HepG2 (cell line): ENCODE results near the gene ATG9A. TPM values are rescaled to one million over a fixed set of nuclear protein-coding genes. Genes with fewer than 3 reads are reported as not detected.

Source experiments
- CHD2 ChIP-seq: IDR thresholded peaks from 2 replicates; pipeline ENCODE4 v1.6.1; 2011; ENCODE audit warnings: low read depth, low read length, improper control_type of control experiment
- CTCF ChIP-seq: sonication (generic); formaldehyde crosslinking; IDR thresholded peaks from 2 replicates; pipeline ENCODE4 v1.5.0; 2020; ENCODE audit warnings: mild to moderate bottlenecking, missing genetic modification reagents, moderate library complexity
- HOMEZ ChIP-seq: IDR thresholded peaks from 2 replicates; pipeline ENCODE4 v1.6.1; 2016; ENCODE audit warnings: low read depth
- HOXA5 ChIP-seq: sonication (generic); formaldehyde crosslinking; IDR thresholded peaks from 2 replicates; pipeline ENCODE4 v1.4.0; 2020; ENCODE audit warnings: missing genetic modification reagents
- MTA3 ChIP-seq: sonication (generic); formaldehyde crosslinking; IDR thresholded peaks from 2 replicates; pipeline ENCODE4 v1.4.0; 2020; ENCODE audit warnings: missing genetic modification reagents
- MXI1 ChIP-seq: IDR thresholded peaks from 3 replicates; pipeline ENCODE4 v1.6.1; 2012; ENCODE audit warnings: low read depth, low read length, inconsistent platforms, borderline replicate concordance
- NPAS2 ChIP-seq: sonication (generic); formaldehyde crosslinking; IDR thresholded peaks from 2 replicates; pipeline ENCODE4 v1.8.0; 2022; ENCODE audit warnings: mild to moderate bottlenecking, missing genetic modification reagents, borderline replicate concordance
- TBX2 ChIP-seq: sonication (generic); formaldehyde crosslinking; IDR thresholded peaks from 2 replicates; pipeline ENCODE4 v1.5.0; 2020; ENCODE audit warnings: missing genetic modification reagents, mild to moderate bottlenecking, borderline replicate concordance
- THAP7 ChIP-seq: sonication (generic); formaldehyde crosslinking; IDR thresholded peaks from 2 replicates; pipeline ENCODE4 v1.8.1; 2023; ENCODE audit warnings: mild to moderate bottlenecking, missing genetic modification reagents
- XRCC5 ChIP-seq: fragments of 200-400 bp; formaldehyde crosslinking; optimal IDR thresholded peaks from 2 replicates; pipeline ENCODE3; 2017; ENCODE audit warnings: mild to moderate bottlenecking, low read length
- ZBTB26 ChIP-seq: IDR thresholded peaks from 2 replicates; pipeline ENCODE4 v1.6.1; 2016; ENCODE audit warnings: missing compliant biosample characterization, missing genetic modification reagents, borderline replicate concordance
- ZNF629 ChIP-seq: sonication (generic); formaldehyde crosslinking; conservative IDR thresholded peaks from 2 replicates; pipeline ENCODE4 v1.5.0; 2020; ENCODE audit warnings: missing genetic modification reagents
- polyA plus RNA-seq, 8 experiments: library from polyadenylated mRNA; depleted of rRNA in 3 of 8; stranded (reverse) in 7 of 8; unstranded in 1 of 8; fragments of >200 nt; fragmentation: Illumina TruSeq in 4 of 8; extraction: Trizol in 4 of 8; gene quantifications; 2 replicates each; pipeline versions ENCODE4 v1.2.1 to v1.2.3, GENCODE V29; 2011 to 2016; ENCODE audit warnings: low read depth in 4 of 8, missing spikeins in 1 of 8, mixed read lengths in 1 of 8; ENCODE audit not compliant: insufficient read depth in 1 of 8
- total RNA-seq, 5 experiments: library from RNA; depleted of rRNA; stranded (reverse); fragments of >200 nt; fragmentation: Illumina TruSeq; extraction: Trizol; gene quantifications; 2 replicates each; pipeline ENCODE4 v1.2.3, GENCODE V29; 2016; ENCODE audit warnings: low read depth in 1 of 5
- TF ChIP-seq, protein P1 (sequence below): sonication (generic); formaldehyde crosslinking; IDR thresholded peaks from 2 replicates; pipeline ENCODE4 v1.8.1; 2023; ENCODE audit warnings: mild to moderate bottlenecking, inconsistent platforms, moderate library complexity, missing genetic modification reagents, borderline replicate concordance
- TF ChIP-seq, protein P2 (sequence below): IDR thresholded peaks from 2 replicates; pipeline ENCODE4 v1.4.0; 2020; ENCODE audit warnings: mild to moderate bottlenecking, missing genetic modification reagents
- TF ChIP-seq, protein P3 (sequence below): IDR thresholded peaks from 2 replicates; pipeline ENCODE4 v1.6.1; 2016; ENCODE audit warnings: missing biosample characterization, missing genetic modification reagents, low read depth

Gene ATG9A
- total and polyA plus RNA-seq, 2 of the 13 experiments (the other 11 are each of a cell fraction or from before 2014, with no cell fraction given), result 35.0 to 131 TPM

- TF ChIP-seq, protein P1, sequence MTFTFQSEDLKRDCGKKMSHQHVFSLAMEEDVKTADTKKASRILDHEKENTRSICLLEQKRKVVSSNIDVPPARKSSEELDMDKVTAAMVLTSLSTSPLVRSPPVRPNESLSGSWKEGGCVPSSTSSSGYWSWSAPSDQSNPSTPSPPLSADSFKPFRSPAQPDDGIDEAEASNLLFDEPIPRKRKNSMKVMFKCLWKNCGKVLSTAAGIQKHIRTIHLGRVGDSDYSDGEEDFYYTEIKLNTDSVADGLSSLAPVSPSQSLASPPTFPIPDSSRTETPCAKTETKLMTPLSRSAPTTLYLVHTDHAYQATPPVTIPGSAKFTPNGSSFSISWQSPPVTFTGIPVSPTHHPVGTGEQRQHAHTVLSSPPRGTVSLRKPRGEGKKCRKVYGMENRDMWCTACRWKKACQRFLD, result 0 out of 2 replicates have a peak, but pooled peaks have one; percentile 82
- TF ChIP-seq THAP7, result peak; percentile 86
- TF ChIP-seq ZBTB26 (CRISPR knock-in tag), result peak; percentile 56; the same call in 1 of the 2 replicates
- peak; percentile 51; the same call in 1 of the 3 replicates for TF ChIP-seq MXI1
- TF ChIP-seq NPAS2 (CRISPR knock-in tag), result no peak
- TF ChIP-seq ZNF629 (CRISPR knock-in tag), result no peak
- peak; percentile 98 for TF ChIP-seq CTCF (CRISPR knock-in tag)
- TF ChIP-seq, protein P2, sequence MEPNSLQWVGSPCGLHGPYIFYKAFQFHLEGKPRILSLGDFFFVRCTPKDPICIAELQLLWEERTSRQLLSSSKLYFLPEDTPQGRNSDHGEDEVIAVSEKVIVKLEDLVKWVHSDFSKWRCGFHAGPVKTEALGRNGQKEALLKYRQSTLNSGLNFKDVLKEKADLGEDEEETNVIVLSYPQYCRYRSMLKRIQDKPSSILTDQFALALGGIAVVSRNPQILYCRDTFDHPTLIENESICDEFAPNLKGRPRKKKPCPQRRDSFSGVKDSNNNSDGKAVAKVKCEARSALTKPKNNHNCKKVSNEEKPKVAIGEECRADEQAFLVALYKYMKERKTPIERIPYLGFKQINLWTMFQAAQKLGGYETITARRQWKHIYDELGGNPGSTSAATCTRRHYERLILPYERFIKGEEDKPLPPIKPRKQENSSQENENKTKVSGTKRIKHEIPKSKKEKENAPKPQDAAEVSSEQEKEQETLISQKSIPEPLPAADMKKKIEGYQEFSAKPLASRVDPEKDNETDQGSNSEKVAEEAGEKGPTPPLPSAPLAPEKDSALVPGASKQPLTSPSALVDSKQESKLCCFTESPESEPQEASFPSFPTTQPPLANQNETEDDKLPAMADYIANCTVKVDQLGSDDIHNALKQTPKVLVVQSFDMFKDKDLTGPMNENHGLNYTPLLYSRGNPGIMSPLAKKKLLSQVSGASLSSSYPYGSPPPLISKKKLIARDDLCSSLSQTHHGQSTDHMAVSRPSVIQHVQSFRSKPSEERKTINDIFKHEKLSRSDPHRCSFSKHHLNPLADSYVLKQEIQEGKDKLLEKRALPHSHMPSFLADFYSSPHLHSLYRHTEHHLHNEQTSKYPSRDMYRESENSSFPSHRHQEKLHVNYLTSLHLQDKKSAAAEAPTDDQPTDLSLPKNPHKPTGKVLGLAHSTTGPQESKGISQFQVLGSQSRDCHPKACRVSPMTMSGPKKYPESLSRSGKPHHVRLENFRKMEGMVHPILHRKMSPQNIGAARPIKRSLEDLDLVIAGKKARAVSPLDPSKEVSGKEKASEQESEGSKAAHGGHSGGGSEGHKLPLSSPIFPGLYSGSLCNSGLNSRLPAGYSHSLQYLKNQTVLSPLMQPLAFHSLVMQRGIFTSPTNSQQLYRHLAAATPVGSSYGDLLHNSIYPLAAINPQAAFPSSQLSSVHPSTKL, result peak; percentile 59
- TF ChIP-seq HOMEZ, result peak; percentile 72; the same call in 1 of the 2 replicates
- TF ChIP-seq, protein P3, sequence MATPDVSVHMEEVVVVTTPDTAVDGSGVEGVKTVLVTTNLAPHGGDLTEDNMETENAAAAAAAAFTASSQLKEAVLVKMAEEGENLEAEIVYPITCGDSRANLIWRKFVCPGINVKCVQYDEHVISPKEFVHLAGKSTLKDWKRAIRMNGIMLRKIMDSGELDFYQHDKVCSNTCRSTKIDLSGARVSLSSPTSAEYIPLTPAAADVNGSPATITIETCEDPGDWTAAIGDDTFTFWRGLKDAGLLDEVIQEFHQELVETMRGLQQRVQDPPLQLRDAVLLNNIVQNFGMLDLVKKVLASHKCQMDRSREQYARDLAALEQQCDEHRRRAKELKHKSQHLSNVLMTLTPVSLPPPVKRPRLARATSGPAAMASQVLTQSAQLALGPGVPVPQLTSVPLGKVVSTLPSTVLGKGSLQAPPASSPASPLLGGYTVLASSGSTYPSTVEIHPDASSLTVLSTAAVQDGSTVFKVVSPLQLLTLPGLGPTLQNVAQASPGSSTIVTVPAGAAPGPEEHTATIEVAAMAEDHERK, result no peak
- peak; percentile 57; the same call in 1 of the 2 replicates for TF ChIP-seq HOXA5 (CRISPR knock-in tag)
- no peak for TF ChIP-seq CHD2
- TF ChIP-seq MTA3 (CRISPR knock-in tag), result no peak
- TF ChIP-seq TBX2 (CRISPR knock-in tag), result no peak; the same call in 1 of the 2 replicates
- TF ChIP-seq XRCC5, result peak; percentile 98
These were observed 48.5 kb upstream of the ATG9A start (continued) for GRCh38 chr2:219277703-219278654.
